A673 (cell line): ENCODE data around the gene LCORL. TPM values are rescaled to one million over a fixed set of nuclear protein-coding genes. Genes with fewer than 3 reads are reported as not detected.
"Not testable (repeated sequence)": the region's sequence is repeated elsewhere in the genome, so short reads cannot be mapped to it uniquely, and the experiment has no call there.

Experiments
- BruUV-seq: library from RNA; stranded (reverse); fragments of 400-500 nt; replicated peaks from 2 replicates; lab custom pipeline; 2021; lab: Mats Ljungman, UMichigan
- CTCF ChIA-PET: fragments of 300-600 bp; sonication (Branson Sonifier 250); formaldehyde crosslinking; loops from one replicate; lab custom pipeline; 2022; ENCODE audit warnings: antibody characterized with exemption; lab: Charles Lee
- POLR2A ChIA-PET: fragments of 300-600 bp; sonication (Branson Sonifier 250); formaldehyde crosslinking; loops from one replicate; lab custom pipeline; 2022; ENCODE audit warnings: antibody characterized with exemption; ENCODE audit not compliant: low non-redundant PET; lab: Charles Lee
- DNase-seq: peaks from one replicate; pipeline ENCODE4 v3.0.0-alpha.2; 2015; ENCODE audit warnings: low spot score
- H3K27ac ChIP-seq: fragments of 200-600 bp; sonication (generic); 2 replicates; pipeline ENCODE4 v1.5.1; 2016; ENCODE audit warnings: mixed run types, low read depth, mild to moderate bottlenecking, mixed read lengths, antibody characterized with exemption, low read length; ENCODE audit not compliant: poor library complexity, severe bottlenecking
- H3K27me3 ChIP-seq: fragments of 200-600 bp; sonication (generic); replicated peaks from 2 replicates; pipeline ENCODE4 v1.6.1; 2017; ENCODE audit warnings: mixed run types, low read depth, mild to moderate bottlenecking, mixed read lengths, antibody characterized with exemption, low read length; ENCODE audit not compliant: insufficient read depth, poor library complexity
- H3K36me3 ChIP-seq: fragments of 200-600 bp; sonication (generic); 2 replicates; pipeline ENCODE4 v1.6.1; 2016; ENCODE audit warnings: mixed run types, mild to moderate bottlenecking, mixed read lengths, antibody characterized with exemption, low read length; ENCODE audit not compliant: insufficient read depth, poor library complexity, severe bottlenecking
- H3K4me1 ChIP-seq: fragments of 200-600 bp; sonication (generic); 2 replicates; pipeline ENCODE4 v1.6.1; 2017; ENCODE audit warnings: mixed run types, mild to moderate bottlenecking, mixed read lengths, antibody characterized with exemption, low read length; ENCODE audit not compliant: insufficient read depth, poor library complexity, severe bottlenecking
- H3K4me3 ChIP-seq: fragments of 200-600 bp; sonication (generic); 2 replicates; pipeline ENCODE4 v1.5.1; 2016; ENCODE audit warnings: low read depth, mixed run types, mild to moderate bottlenecking, mixed read lengths, low read length; ENCODE audit not compliant: poor library complexity, severe bottlenecking
- H3K9me3 ChIP-seq: fragments of 200-600 bp; sonication (generic); 2 replicates; pipeline ENCODE4 v1.6.1; 2016; ENCODE audit warnings: mixed run types, low read depth, mild to moderate bottlenecking, mixed read lengths, antibody characterized with exemption, low read length; ENCODE audit not compliant: poor library complexity, severe bottlenecking
- CTCF ChIP-seq: fragments of 300-800, 200-600 bp; sonication (generic); conservative IDR thresholded peaks from 2 replicates; pipeline ENCODE4 v1.5.1; 2017; ENCODE audit warnings: low read depth, mild to moderate bottlenecking, antibody characterized with exemption, low read length, moderate library complexity, mixed read lengths
- EZH2 ChIP-seq: fragments of 200-600 bp; sonication (generic); IDR thresholded peaks from 2 replicates; pipeline ENCODE4 v1.6.1; 2017; ENCODE audit warnings: borderline replicate concordance, low read depth, mild to moderate bottlenecking, mixed read lengths, antibody characterized with exemption, low read length; ENCODE audit not compliant: poor library complexity, severe bottlenecking
- intact Hi-C: fragments of 100-400 bp; cut with micrococcal nuclease; formaldehyde crosslinking; loops from one replicate; pipeline ENCODE4 v1.10.0; 2022; ENCODE audit not compliant: unreplicated experiment
- total RNA-seq: library from RNA; stranded (reverse); gene quantifications from 2 replicates; pipeline ENCODE4 v1.2.3, GENCODE V29; 2021

The LCORL gene
- total RNA-seq, 1 experiment from 2014 or later: 29.7 TPM

GRCh38 chr4:17854036-17854435 is 167.5 kb downstream of the LCORL start:
- Histone ChIP-seq H3K4me1 (no peaks in the 10 kb centered on the region), H3K27me3 (no peaks in the 10 kb centered on the region), H3K4me3 (no peak overlapping the region), H3K36me3 (no peaks in the 10 kb centered on the region), H3K27ac (no peak overlapping the region), H3K9me3 (no peaks in the 10 kb centered on the region)
- peak; percentile 6 for DNase-seq
- no peak for TF ChIP-seq CTCF
- TF ChIP-seq EZH2: no peak
- CTCF ChIA-PET: no interaction called here
- POLR2A ChIA-PET: no interaction called here
- intact Hi-C loops: no loop called here
- BruUV-seq: no TSS peak

- Histone ChIP-seq H3K36me3 (peaks cover 5% of the 10 kb centered on the region), H3K9me3 (no peaks in the 10 kb centered on the region), H3K4me1 (no peaks in the 10 kb centered on the region), H3K27ac (no peak overlapping the region), H3K27me3 (no peaks in the 10 kb centered on the region), H3K4me3 (no peak overlapping the region)
- intact Hi-C loops: no loop called here
- POLR2A ChIA-PET: no interaction called here
- TF ChIP-seq CTCF (no peak), EZH2 (no peak)
- no peak for DNase-seq
- no TSS peak for BruUV-seq
- CTCF ChIA-PET: no interaction called here
These were observed 169.6 kb downstream of the LCORL start for GRCh38 chr4:17851959-17852358.

GRCh38 chr4:17850295-17850694 is 171.3 kb downstream of the LCORL start:
- POLR2A ChIA-PET, BruUV-seq, intact Hi-C loops, H3K27me3 ChIP-seq, H3K27ac ChIP-seq, H3K4me3 ChIP-seq, CTCF ChIA-PET, H3K4me1 ChIP-seq, DNase-seq, H3K9me3 ChIP-seq: not testable (repeated sequence)
- peaks cover 20% of the 10 kb centered on the region for H3K36me3 ChIP-seq

GRCh38 chr4:17846266-17846665 is 175.3 kb downstream of the LCORL start:
- POLR2A ChIA-PET: no interaction called here
- Histone ChIP-seq H3K4me3 (no peak overlapping the region), H3K27me3 (no peaks in the 10 kb centered on the region), H3K4me1 (no peaks in the 10 kb centered on the region), H3K27ac (no peak overlapping the region), H3K9me3 (no peaks in the 10 kb centered on the region), H3K36me3 (peaks cover 60% of the 10 kb centered on the region)
- no TSS peak for BruUV-seq
- intact Hi-C loops: no loop called here
- CTCF ChIA-PET: no interaction called here
- no peak for DNase-seq
- TF ChIP-seq EZH2: no peak
- no peak for TF ChIP-seq CTCF
